Stimulated activated CD8-positive, alpha-beta memory T cell treated with anti-CD3 and anti-CD28 coated beads, Interleukin-4, amount 100 ng/mL, for 48 hours (primary cell): ENCODE measurements around the gene FCN3.

ENCODE experiments used
- DNase-seq: peaks from one replicate; pipeline ENCODE4 v3.0.0-alpha.2; 2020

Gene FCN3

DNA sequence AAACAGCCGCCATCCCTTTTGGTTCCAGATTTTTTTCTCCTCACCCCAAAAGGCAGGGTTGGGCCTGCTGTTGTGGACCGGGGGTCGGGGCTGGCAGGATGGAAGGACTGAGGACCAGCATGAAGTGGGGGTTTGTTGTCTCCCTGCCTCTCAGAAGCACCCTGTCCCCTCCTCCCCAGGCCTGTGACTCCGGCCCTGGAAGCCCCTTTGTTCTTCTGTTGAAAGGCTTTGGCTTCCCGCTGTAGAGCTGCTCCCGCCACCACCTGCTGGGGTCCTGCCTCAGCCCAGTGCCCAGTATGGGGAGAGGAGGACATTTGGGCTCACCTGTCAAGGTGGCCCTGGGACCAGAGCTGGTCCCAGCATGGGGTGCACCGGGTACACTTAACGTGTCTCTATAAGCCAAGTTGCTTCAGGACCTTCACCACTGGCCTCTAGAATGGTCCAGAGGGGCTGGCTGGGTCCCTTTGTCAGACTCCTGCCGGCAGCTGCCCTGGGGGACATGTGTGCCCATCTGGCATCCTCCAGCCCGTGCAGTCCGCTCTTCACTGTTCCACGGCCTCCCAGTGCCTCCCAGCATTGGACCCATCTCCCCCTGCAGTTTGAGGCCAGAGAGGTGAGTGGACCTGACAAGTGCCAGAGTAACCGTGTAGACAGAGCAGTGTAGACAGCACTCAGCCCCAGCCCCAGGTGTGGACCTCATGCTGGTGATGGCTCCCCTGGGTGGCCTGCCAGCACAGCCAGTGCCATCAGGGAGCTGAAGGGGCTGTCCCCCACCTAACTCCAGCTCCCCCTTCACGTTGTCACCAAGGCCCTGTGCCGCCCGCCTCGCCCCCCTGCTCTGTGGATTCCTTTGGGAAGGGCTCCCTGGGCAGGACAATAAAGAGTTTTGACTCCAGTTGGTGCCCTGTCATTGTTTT lies 38.9 kb downstream of the FCN3 start:
- DNase-seq = no peak

DNA sequence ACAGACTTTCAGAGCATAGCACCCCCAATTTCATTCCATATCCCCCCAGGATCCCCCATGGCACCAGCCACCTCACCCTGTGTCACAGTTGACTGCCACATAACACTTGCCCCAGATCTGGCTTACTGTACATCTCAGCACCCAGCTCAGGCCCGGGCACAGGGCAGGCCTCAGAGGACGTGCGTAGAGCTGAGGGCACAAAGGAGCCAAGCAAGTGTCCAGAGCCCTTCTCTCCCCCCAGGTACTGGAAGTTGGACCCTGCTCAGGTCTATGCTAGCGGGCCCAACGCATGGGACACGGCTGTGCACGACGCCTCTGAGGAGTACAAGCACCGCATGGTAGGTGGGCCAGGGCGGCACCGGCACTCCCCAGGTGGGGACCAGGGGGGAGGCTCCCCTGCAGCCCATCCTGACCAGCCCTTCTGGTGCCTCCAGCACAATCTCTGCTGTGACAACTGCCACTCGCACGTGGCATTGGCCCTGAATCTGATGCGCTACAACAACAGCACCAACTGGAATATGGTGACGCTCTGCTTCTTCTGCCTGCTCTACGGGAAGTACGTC lies 40.8 kb downstream of the FCN3 start:
- no peak for DNase-seq

DNA sequence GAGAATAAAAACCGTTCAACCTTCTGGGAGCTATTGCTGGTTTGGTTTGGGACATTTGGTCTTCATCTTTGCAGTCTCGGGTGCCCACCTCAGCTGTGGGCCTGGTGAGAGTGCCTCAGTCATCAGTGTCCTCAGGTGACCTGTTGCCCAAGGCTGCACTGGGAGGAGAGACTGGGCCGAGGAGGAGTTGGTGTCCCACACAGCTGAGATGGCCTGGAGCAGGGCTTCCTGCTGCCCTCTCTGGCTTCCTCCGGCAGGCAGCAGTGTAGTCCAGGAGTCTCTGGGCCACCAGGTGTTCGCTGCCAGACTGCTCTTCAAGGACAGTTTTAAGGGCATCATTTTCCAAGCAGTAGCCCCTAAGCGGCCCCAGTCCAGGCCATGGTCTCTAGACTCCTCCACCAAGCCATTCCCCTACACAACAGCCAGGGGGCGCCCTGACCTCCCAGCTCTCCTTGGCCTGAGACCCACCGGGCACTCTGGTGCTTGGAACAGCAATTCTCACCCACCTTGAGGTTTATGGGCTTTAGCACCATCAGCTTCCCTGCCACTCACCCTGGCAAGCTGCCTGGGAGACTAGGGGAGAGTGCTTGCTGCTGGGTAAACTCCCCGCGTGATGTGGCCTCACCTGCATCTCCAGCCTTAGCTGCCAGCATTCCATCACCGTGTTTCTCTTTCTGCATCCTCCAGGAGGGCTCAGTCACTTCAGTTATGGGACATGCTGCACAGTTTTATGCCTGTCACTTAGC lies 41.9 kb downstream of the FCN3 start:
- peak; percentile 75 for DNase-seq

DNA sequence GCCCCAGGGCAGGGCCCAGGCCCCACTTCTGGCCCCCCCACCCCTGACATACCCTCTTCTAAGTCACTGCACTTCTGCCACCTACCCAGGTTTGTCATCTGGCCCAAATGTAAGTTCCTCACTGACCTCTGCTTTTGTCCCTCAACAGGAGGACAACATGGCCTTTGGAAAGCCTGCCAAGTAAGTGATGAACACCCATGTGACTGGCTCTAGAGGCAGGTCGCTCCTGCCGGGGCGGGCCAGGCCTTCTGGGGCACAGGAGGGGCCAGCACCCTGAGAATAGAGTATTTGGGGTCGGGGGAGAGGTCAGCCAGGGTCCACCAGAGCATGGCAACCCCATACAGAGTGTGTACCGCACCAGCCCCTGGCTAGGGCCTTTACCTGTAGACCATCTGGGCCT lies 42.7 kb downstream of the FCN3 start:
- no peak for DNase-seq

DNA sequence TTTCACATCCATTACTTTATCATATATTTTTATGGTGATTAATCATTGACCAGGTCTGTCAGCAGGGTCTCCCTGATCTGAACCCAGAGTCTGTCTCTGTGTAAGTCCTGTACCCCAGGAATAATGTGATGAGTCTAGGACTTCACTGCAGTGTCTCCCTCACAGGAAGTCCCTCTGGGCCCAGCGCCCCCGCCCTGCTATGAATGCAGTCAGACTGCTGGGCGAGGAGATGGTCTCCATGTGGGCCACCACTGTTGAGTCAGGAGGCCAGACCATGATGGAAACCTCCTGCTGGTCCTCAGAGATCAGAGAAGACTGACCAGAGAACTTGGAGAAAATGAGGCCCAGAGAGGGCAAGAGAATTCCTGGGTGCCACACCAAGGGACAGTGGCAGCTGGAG lies 43.2 kb downstream of the FCN3 start:
- no peak for DNase-seq

DNA sequence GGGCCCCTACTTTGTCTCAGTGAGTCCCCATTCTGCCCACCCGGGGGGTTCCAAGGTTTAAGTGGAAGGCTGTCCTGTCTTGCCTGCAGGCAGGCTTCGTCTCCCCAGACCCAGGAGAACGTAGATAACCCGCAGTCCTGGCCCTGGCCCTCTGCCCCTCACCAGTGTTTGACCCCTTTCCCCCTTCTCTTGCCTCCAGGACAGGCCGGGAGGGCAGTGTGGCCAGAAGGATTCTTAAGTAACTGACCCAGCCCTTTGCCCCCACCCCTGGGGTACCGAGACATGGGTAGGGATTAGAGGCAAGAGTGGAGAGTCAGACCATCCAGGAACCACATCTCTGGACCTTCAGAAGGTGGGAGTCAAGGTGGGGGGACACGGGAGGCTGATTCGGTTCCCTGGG lies 43.8 kb downstream of the FCN3 start:
- no peak for DNase-seq

DNA sequence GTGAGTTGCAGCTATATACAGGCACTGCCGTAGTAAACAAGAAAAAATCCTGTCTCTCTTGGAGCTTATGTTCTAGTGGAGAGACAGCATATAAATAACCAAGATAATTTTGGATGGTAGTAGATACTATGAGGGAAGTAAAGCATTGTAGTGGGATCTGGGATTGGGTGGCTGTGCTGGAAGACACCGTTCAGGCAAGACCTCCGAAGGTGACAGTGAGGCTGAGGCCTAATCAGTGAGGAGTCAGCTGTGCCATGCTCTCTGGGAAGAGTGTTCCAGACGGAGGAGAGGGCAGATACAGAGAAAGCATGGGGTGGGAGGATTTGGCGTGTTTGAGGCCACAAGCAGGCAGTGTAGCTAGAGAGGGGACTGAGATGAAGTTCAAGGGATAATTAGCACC lies 46.7 kb downstream of the FCN3 start:
- no peak for DNase-seq

DNA sequence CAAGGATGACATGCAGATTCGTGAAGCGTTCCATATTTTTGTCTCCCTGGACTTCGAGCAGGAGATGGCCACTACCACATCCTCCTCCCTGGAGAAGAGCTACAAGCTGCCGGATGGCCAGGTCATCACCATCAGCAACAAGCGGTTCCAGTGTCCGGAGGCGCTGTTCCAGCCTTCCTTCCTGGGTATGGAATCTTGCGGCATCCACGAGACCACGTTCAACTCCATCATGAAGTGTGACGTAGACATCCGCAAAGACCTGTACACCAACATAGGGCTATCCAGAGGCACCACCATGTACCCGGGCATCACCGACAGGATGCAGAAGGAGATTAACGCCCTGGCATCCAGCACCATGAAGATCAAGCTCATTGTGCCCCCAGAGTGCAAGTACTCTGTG lies 49.3 kb downstream of the FCN3 start:
- no peak for DNase-seq

DNA sequence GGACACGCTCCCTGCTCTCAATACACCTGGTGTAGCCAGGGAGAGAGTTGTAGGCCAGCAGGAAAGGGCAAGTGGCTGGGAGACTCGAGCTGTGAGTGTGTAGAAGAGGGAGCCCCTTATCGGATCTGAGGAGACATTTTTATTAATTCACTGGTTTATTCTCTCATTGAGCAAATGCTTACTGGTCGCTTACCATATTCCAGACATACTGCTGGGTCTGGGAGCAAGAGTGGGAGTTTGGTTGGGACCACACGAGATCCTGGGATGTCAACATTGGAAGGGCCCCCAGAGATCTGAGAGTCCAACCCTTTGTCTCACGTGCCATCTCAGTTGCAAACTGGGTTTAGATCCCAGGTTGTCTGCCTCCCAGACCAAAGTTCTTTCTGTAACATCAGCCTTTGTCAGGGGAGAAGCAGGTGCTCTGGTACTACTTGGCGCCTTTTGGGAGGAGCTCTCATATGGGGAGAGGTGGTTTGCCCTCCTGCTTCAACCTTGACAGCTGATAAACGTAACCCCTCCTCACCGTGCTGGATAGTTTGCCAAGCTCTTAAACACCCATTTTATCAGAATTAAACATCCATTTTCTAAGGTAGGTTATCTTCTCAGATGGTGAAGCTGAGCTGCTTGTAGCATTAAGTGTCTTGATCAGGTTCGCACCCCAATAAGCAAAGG lies 51.9 kb downstream of the FCN3 start:
- DNase-seq = no peak

DNA sequence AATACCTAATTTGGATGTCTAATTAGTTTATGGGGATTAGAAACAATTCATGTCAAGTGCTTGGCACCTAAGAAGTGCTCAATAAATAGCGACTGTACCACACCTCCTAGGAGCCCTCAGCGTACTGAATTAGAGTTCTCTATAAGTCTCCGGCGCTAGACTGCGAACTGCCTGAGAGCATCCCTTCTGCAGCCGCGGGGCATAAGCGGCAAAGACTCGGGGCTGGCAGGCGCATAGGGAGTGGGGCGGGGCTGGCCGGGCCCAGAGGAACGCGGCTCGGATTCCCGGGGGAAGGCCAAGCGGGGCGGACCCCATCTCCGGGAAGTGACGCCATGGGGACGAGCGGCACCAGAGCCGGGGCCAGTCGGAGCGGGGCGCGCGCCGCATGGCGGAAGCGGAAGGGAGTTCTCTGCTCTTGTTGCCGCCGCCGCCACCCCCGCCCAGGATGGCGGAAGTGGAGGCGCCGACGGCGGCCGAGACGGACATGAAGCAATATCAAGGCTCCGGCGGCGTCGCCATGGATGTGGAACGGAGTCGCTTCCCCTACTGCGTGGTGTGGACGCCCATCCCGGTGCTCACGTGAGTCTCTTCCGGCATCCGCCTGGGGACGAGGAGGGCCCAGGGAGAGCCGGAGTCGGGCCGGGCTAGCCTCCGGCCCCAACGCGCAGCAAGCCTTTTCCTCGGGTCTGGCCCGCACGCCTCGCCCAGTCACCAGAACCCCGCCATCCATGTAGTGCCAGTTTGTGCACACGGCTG lies 52.6 kb downstream of the FCN3 start, which contains the start of gene TMEM222:
Gene TMEM222, plus strand, starts transcription at position 351 of the 756 bp plus-strand sequence. Its CDS starts 35 bp downstream, at position 386.
- peak; percentile 98 for DNase-seq
